Activated naive CD8-positive, alpha-beta T cell treated with anti-CD3 and anti-CD28 coated beads, Interleukin-2, amount 50 U/mL, for 16 hours (primary cell): ENCODE measurements around the gene ATP2C2.
"Not testable (repeated sequence)": the region's sequence is repeated elsewhere in the genome, so short reads cannot be mapped to it uniquely, and the experiment has no call there.

Experiments used
- DNase-seq: peaks from one replicate; pipeline ENCODE4 v3.0.0-alpha.2; 2020; ENCODE audit warnings: low read depth, low spot score

The ATP2C2 gene

DNA sequence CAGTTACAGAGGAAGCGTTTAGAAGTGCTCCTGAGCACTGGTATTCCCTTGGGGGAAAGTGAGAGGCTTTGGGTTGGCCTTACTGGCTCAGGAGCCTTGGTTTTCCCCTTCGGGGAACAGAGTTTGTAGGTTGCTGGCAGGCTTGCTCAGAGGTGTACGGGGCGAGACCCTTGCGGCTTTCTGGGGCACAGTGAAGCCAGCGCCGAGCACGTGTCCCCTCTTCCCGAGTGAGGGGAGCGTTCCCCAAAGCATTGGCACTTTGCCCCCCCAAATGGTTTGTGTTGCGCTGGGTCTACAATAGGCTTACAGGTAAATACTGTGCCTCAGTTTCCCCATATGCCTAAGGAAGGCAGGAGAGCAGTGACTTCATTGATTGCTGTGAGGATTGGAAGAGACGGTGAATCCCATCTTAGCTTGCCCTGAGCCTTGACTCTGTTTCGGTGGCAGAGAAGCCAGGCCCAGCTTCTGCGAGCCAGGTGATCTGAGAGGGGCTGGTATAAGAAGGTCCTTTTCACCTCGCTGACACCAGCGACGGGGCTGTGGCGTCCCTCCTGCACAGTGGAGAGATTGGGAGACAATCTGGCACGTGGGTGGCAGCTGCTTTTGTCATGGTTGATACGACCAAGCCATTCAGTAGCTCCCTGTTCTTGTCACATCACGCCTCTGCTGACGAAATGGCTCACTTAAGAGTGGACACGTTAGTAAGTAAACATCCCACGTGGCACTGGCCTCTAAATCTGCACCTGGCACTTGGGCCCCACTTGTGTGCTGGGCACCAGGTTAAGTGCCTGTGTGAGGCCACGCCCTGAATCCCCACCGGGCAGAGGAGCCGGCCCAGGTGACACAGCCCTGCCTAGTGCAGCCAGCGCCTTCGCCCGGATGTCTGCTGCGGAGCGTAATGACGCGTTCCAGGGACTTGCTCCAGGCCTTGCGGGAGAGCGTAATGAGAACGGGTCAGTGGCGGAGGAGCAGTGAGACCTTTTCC, 81.1 kb downstream of the ATP2C2 start:
- no peak for DNase-seq

DNA sequence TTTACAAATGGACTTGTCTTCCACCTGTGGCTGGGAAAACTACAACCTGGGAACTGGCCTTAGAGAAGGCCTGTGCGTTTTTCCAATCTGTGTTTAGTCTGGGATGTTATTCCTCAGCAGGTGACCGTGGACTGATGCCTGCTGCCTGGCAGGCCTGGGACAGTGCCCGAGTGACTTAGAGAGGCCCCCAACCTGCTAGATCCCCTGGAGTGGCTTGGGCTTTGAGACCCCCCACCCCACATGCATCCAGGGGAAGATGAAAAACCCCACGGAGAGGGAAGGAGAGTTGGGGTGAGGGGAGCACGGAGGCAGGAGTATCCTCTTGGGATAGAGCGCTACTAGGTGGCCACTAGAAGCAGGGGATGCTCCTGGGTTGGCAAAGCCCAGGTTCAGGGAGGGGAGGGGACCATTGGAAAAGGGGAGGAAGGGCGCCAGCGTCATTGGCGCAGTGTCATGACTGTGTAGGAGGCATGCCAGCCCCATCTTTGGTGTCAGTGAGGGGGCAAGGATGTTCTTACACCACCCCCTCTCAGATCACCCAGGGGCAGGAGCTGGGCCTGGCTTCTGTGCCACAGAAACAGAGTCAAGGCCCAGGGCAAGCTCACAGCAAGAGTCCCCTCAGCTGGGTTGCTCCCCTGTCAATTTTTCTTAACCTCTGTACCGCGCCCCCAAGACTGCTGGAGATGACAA, 82.0 kb downstream of the ATP2C2 start:
- DNase-seq, result no peak

DNA sequence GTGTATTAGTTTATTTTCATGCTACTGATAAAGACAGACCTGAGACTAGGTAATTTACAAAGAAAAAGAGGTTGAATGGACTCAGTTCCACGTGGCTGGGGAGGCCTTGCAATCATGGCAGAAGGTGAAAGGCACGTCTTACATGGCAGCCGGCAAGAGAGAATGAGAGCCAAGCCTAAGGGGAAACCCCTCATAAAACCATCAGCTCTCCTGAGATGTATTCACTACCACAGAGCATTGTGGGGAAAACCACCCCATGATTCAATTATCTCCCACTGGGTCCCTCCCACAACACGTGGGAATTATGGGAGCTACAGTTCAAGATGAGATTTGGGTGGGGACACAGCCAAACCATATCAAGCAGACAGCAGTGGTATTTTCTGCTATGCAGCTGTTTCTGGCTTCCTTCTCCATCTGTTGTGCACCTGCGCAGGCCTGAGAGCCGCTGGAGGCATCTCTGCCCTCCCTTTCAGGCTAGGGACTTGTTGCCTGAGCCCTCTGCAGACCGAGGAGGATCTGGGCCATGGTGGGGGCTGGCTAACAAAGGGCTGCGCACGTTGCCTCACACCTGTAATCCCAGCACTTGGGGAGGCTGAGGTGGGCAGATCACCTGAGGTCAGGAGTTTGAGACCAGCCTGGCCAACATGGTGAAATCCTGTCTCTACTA, 82.8 kb downstream of the ATP2C2 start:
- DNase-seq, result not testable (repeated sequence)

DNA sequence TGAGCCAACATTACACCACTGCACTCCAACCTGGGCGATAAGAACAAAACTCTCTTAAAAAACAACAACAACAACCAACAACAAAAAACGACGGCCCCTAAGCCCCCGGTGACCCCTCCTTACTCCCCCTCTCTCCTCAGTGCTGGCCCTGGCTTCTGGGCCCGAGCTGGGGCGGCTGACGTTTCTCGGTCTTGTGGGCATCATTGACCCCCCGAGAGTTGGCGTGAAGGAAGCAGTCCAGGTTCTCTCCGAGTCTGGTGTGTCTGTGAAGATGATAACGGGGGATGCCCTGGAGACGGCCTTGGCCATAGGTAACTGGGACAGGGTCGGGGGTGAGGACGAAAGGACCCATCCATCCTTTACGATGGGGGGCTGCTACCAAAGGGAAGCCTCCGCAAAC, 83.4 kb downstream of the ATP2C2 start:
- no peak for DNase-seq

DNA sequence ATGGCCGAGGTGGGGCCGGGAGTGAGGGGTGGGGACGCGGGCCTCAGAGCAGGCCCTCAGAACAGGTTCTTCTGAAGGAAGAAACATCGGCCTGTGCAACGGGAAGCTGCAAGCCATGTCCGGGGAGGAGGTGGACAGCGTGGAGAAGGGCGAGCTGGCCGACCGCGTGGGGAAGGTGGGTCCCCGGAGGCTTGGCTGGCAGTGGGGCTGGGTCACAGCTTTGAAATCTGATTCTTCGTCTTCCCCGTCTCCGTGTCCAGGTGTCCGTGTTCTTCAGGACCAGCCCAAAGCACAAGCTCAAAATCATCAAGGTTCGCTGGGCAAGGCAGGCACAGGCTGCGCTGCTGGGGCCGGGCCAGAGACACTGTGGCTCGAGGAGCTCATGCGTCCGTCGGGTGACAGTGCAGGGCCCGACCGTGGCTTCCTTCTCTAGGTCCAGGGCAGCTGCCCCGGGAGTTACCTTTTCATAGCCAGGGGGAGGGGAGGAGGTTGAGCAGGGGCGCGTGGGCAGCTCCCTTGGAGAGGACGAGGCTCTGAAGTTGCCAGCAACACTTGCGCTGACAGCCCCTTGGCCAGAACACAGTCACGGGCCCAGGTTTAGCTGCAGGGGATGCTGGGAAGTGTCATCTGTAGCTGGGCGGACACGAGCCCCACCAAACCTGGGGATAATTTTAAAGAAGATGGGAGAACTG, 84.9 kb downstream of the ATP2C2 start:
- no peak for DNase-seq

DNA sequence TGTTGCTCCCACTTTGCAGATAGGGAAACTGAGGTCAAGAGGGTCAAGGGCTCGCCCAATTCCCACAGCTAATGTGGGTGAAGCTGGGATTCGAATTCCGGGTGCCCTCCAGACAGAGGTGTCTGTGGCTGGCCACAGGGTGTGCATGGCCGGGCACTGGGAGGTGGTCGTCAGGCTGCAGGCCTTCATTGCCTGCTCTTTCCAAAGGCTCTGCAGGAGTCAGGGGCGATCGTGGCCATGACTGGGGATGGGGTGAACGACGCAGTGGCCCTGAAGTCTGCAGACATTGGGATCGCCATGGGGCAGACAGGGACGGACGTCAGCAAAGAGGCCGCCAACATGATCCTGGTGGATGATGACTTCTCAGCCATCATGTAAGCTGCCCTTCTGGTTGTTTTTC, 86.3 kb downstream of the ATP2C2 start:
- DNase-seq, result no peak

DNA sequence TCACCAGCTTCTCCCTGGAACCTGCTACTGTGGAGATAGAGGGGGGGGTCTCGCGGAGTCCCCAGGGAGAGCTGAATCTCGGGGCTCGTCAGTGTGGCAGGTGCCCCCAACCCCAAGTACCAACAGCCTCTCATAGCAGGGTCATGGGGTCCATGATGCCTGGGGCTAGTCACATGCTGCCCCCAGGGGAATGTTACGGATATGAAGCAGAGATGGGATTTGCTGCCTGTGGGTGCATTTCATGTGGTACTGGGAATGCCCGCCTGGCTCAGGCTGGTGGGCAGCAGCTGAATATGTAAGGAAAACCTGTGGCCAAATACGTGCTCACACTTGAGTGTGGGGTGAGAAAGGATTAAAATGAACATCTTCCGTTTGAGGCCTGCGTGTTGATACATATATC, 86.7 kb downstream of the ATP2C2 start:
- no peak for DNase-seq

DNA sequence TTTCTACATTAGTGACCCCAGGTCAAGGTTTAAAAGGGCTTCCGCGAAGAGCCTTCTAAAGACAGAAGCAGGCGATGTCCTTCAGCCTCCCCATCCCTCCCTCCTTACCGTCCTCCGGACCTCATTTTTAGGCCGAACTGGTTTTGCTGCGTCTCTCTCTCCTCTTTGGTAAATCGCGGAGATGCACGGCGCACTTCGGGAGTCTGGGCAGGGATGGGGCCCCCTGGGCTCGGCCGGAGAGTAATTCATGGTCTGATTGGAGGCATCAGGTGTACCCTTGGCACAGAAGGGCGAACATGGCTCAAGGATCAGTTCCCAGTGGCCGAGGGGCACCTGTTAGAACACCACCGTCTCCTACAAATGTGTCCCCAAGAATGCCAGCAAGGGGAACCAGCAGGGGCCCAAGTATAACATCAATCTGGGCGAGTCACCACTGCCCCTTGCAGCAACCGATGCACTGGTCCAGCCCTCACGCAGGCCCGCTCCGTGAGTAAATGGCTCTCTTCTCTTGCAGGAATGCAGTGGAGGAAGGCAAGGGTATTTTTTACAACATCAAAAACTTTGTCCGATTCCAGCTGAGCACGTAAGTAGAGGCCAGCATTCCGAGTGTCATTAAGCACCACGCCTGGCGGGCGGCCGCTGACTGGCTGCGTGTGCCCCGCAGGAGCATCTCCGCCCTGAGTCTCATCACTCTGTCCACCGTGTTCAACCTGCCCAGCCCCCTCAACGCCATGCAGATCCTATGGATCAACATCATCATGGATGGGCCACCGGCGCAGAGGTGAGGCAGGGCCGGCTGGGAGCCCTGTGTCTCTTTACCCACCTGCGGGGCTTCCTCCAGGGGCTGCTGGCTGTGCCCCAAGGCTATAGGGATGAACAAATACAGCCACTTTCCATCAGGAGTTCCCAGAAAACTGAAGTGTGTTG, 90.5 kb downstream of the ATP2C2 start:
- no peak for DNase-seq

DNA sequence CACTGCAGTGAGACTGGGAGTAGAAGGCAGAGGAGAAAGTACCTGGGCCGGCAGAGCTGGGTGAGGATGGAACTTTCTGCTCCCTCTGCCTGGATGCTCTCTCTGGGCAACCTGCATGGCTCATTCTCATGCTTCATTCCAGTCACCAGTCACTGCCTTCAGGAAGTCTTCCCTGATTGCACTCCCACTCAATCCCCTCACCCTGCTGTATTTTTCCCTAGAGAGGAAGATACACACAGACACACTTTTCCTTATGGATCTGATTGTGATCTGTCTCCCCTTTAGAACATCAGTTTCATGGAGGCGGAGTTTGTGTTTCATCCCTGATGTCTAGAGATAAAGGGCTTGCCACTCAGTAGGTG, 91.2 kb downstream of the ATP2C2 start:
- DNase-seq, result no peak

DNA sequence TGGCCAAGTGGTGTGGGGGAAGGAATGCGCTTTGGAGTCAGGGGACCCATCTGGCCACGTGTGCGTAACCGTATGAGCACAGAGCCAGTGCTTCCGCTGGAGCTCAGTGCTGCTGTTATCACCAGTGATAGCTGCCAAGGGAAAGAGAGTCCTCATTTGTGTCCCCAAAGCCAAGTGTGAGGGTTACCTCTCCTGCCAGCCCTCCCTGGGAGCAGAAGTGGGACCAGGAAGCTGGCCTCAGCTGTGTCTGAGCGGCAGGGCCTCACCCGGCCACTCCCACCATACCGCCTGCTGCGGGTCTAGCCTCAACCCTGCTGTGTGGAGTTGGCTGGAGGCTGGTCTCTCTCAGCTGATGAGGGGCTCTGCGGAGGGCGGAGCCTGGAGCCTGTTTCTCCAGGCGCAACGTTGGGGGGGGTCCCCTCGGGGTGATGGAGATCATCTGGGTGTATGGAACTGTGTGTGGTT, 91.6 kb downstream of the ATP2C2 start:
- no peak for DNase-seq

DNA sequence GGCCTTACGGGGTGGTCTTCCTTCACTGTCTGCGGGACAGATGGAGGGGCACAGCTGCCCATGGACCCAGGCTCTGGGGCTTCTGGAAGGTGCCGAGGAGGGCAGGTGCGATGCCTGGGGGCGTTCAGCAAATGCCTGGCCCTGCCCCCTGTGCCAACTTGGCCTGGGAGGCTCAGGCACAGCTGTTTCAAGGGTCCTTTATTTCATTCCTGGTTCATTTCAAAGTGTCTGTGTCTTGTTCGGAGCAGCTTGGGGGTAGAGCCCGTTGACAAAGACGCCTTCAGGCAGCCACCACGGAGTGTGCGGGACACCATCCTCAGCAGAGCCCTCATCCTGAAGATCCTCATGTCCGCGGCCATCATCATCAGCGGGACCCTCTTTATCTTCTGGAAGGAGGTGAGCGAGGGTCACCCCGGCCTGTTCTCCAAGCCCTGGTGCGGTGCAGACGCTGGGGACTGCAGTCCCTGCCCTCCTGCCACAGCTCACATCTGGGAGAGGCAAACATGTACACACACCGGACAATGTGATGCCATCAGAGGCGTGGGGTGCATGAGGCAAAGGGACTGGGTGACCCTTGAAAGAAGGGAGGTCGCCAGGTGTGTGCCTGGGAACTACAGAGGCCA, 92.2 kb downstream of the ATP2C2 start:
- no peak for DNase-seq

DNA sequence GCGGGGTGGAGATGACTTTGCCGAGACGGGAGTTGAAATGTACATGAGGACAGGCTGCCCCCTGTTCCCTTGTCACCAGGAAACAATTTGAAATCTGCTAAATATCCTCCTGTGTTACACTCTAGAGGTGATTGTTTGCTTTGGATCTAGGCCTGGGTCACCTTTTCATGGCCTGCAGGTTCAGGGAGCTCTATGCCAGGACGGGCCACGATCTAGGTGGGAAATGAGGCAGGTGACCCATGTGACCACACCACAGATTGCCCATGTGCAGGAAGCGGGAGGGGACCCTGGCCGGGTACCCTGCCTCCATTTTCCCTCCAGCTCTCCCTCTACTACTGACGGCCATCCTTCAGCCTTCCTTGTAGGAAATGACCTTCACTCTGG, 92.7 kb downstream of the ATP2C2 start:
- DNase-seq, result no peak

DNA sequence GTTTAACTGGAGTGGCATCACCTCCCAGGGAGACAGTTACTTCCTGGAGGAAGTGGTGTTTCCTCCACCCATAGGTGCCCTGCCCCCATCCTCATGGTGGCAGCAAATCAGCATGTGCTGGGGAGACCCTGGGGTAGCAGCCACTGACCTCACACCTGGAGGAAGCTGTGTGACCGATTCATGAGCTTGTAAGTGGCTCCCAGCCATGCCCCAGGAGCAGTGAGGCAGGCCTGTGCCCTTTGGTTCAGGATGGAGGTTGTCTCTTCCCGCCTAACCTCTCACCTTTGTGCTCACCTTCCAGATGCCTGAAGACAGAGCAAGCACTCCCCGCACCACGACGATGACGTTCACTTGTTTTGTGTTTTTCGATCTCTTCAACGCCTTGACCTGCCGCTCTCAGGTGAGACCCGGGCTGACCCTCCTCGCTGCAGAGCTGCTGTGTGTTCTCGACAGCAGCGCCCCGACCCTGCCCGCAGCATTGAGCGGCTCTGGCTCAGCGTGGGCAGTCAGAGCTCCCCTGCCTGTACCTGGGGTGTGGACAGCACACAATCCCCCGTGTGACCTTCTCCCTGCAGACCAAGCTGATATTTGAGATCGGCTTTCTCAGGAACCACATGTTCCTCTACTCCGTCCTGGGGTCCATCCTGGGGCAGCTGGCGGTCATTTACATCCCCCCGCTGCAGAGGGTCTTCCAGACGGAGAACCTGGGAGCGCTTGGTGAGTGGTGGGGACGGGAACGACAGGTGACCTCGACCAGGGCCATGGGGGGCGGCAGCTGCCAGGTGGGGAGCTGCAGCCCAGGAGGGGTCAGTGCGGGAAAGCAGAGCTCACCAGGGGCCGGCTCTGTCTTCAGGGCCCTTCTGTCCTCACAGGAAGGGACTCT, 93.3 kb downstream of the ATP2C2 start:
- DNase-seq, result no peak

DNA sequence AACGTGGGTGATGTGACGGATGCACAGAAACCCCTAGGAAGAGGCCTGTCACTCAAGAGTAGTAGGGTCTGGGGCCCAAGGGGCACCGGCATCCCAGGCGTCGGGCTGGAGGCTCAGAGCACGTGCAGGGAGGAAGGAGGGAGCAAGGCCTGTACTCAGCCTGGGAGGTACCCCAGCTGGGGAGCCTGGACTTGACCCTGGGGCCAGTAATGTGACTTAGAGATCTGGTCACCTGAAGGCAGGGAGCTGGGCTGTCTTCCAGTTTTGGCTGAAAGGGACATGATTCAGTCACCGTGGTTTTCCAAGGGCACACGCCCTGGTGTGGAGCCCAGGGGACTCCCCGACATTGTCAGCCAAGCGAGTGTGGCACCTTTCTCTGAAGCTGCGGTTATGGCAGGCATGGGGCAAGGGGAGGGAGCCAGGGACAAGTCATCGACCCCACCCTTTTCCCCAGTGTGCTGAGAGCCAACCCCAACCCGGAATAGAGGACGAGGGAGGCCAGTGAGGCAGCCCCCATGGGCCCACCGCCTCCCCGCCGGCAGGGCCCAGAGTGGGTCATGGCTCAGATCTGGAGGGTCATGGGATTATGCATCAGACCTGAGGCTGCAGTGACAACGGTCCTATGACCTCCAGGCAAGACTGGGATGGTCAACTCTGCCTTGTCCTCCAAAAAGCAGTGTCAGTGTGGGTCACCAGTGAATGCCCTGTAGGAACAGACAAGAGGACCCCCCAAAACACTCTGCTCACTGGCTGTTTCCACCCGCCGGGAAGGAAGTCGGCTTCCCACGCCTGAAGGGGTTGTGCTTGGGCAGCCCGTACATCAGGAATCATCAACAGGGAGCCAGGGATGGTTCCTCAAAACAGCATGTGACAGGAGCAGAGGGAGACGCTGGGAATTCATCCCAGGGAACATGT, 94.2 kb downstream of the ATP2C2 start:
- DNase-seq, result no peak

DNA sequence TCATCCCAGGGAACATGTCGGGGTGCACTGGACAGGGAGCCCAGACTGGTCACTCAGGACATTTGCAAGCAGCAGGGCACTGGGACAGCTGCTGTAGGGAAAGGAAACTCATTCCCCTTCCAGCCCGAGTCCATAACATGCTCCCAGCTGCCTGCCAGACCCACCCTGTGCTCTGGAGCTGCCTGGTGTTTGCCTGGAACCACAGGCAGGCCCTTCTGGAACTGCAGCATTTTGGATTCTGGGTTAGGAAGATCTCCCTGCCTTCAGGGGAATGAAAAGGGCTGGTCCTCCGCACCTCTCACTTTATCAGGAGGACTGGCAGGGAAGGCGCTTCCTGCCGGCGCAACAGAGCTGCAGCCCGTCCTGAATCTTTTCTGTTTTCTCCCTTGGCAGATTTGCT, 94.9 kb downstream of the ATP2C2 start:
- no peak for DNase-seq

DNA sequence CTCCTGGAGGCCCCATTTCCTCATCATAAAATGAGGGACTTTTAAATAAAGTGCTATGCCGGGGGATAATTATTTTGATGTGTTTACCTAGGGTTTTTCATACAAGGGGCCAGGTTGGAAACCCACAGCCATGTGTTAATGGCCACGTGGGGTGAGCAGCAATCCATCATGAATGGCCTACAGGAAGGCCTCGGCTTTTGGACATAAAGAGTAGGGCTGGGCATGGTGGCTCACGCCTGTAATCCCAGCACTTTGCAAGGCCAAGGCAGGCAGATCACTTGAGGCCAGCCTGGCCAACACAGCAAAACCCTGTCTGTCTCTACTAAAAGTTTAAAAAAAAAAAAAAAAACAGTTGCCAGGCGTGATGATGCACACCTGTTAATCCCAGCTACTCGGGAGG, 95.8 kb downstream of the ATP2C2 start:
- no peak for DNase-seq

DNA sequence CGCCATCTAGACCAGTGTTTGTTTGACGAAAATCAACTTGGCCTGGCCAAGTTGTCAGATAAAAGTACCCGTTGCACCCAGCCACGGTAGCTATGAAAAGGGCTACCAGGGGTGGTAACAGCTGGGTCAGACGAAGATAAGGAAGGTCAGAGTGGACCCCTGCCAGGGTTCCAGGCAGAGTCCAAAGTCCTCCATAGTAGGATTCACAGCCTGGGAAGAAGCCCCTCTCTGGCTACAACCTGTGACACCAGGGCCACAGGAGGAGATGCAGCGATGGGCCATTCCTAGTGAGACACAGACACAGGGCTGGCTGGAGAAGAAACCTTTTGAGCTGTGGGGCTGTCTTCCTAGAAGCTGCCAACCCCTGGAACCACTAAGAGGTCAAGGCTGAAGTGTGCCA, 96.8 kb downstream of the ATP2C2 start:
- DNase-seq, result no peak

DNA sequence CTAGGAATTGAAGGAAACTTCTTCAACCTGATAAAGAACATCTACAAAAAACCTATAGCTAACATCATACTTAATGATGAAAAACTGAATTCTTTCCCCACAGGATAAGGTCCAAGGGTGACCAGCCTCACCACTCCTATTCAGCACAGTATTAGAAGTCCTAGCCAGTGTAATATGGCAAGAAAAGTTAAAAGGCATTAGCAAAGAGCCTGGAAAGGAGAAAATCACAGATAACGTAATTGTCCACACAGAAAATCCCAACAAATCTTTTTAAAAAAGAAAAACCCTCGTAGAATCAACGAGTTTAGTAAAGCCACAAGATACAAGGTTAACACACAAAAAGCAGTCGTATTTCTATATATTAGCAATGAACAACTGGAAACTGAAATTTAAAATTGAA, 98.4 kb downstream of the ATP2C2 start:
- DNase-seq, result no peak
